Measurements from ENCODE around the gene GPSM3.

DNA sequence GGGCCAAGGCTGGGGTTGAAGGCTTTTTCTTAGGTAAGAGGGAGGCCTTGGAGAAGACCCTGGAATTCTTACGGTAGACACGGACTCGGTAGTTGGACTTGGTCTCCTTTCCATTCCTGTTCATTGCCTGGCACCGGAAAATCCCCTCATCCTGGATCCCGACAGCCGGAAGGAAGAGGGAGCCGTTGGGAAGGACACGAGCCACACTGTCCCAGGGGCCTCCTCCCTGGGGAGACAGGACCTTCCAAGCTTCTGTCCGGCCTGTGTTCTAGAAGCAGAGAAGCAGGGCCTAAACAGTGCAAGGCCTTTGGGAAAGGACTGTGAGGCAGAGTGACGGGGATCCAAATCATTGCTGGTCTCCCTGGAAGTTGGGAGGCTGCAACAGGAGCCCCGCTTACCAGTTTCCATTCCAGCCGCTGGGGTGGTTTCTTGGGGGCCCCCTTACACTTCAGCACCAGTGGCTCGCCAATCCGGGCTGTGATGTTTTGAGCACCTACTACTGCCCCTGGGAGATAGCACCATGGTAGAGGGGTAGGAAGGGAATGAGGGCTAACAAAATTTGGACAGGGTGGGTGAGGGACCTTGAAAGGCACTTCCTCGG lies 8.9 kb downstream of the GPSM3 start:
- TF ChIP-seq, protein P1, sequence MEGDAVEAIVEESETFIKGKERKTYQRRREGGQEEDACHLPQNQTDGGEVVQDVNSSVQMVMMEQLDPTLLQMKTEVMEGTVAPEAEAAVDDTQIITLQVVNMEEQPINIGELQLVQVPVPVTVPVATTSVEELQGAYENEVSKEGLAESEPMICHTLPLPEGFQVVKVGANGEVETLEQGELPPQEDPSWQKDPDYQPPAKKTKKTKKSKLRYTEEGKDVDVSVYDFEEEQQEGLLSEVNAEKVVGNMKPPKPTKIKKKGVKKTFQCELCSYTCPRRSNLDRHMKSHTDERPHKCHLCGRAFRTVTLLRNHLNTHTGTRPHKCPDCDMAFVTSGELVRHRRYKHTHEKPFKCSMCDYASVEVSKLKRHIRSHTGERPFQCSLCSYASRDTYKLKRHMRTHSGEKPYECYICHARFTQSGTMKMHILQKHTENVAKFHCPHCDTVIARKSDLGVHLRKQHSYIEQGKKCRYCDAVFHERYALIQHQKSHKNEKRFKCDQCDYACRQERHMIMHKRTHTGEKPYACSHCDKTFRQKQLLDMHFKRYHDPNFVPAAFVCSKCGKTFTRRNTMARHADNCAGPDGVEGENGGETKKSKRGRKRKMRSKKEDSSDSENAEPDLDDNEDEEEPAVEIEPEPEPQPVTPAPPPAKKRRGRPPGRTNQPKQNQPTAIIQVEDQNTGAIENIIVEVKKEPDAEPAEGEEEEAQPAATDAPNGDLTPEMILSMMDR (conservative IDR thresholded peaks at IDR 0.05 in 1 of 2, IDR thresholded peaks at IDR 0.05 in 1 of 2; ENCODE audit: low read depth in 1 of 2, low read length in 2 of 2): no peak
- no peak for TF ChIP-seq EZH2 (IDR thresholded peaks at IDR 0.05; ENCODE audit: low read length, missing control alignments)
